COLO668 (cell line): Measurements from ENCODE around the gene NEDD4L.
A peak's percentile ranks its signal among the peaks of the same experiment; 100 is the strongest.
"Not testable (repeated sequence)": the region's sequence is repeated elsewhere in the genome, so short reads cannot be mapped to it uniquely, and the experiment has no call there.

Experiments used
- DNase-seq: peaks from one replicate; lab custom pipeline; 2025; ENCODE audit not compliant: unreplicated experiment; lab: John Stamatoyannopoulos, UW

Gene NEDD4L

GRCh38 chr18:58255701-58256311, 211.8 kb downstream of the NEDD4L start:
- no peak for DNase-seq

GRCh38 chr18:58256316-58257080, 212.5 kb downstream of the NEDD4L start:
- DNase-seq, result no peak

DNA sequence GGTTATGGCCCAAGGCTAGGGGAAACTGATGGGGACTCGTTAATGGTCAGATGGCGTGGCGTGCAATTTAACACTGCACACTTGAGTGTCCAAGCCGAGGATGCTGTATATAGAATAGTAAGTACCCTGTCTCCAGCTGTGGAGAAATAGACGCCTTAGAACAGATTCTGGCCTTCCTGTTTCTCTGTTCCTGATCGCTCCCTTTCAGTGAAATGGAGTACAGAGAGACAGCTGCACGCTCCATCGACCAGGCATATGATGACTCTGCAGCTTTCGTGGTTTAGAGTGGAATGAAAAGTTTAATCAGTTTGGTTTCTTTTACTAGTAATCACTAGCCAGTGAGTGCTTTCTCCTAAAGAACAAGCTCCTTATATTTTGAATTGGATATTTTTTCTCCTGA, 213.4 kb downstream of the NEDD4L start:
- DNase-seq, result peak; percentile 14

DNA sequence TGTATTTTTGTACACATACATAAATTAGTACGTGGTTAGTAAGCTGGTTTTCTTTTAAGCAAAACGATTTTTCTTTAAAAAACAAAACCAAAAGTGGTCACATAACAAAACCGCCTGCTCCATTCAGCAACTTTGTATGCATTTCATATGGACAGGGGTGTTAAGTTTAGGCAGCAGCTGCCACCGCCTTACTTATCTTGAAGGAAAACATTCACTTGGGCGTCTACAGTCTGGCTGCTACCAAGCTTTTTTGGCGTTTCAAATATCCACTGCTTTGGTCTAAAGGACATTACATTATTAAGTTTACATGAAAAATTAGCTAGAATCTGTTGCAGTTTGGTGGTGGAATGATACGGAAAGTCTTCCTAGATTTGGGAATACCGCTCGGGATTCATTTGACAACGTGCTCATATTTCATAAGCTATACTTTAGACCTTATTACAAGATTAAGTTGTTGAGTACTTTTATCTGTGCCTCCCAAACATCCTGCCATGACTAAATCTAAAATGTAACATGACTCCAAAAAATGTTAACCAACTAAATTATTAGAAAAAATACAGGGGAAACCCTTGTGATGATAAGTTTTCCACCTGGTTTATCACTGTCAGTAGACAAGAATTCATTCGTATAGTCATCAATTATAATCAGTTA, 214.8 kb downstream of the NEDD4L start:
- DNase-seq, result no peak

GRCh38 chr18:58263055-58263957, 219.3 kb downstream of the NEDD4L start:
- DNase-seq, result no peak

DNA sequence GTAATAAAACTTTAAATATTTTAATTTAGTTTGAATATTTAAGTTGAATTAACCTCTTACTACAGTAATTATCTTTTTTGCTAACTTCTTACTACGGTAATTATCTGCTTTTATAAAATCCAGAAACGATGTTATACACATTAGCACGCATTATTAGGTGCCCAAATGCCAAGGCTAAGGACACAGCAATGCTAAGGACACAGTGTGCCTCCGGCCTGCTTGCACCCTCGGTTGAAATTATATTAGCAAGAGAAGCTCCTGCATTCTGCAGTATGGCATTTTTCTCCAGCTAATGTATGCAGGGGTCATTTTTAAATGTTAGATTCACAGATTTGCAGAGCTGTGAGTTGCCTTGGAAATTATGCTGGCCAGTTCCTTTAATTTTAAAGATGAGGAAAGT, 220.0 kb downstream of the NEDD4L start:
- no peak for DNase-seq

- no peak for DNase-seq
These were observed 220.8 kb downstream of the NEDD4L start for GRCh38 chr18:58264840-58265239.

- DNase-seq, result not testable (repeated sequence)
These were observed 221.5 kb downstream of the NEDD4L start for GRCh38 chr18:58265489-58265888.

- DNase-seq, result no peak
These were observed 222.3 kb downstream of the NEDD4L start for GRCh38 chr18:58266291-58266690.

DNA sequence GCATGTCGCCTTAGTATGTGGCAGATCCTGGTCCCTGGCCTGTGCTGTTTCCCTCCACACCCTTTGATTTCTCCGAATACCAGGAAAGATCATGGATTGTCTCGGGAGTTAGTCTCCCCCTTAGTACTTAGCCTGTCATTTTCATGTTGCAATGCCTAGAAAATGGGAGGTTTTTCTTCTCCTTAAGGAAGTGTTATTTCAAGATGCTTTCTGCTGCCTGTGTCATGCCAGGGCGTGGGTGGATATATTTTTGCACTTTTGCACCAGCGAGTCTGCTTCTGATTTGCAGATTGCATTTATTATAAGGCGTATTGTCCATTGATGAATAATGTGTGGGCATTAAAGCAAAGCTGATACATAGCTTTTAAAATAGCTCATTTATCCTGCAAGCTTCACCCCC, 223.5 kb downstream of the NEDD4L start:
- no peak for DNase-seq

DNA sequence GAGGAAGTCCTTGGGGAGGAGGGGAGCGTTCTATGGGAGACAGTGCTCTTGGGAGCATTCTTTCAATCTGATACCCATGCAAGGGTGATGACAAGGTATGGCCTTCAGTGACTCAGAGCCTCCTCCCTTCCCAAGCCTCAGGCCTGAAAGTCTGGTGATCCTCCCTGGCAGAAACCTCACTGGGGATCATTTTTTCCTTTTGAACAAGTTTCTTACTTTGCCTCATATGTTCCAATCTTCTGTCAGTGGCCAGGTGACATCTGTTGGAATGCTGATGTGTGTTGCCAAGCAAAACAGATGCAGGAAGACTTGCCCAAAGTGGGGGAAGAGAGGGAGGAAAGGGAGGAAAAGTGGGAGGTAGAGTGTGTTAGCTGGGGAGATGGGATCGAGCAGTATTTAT, 224.8 kb downstream of the NEDD4L start:
- no peak for DNase-seq

DNA sequence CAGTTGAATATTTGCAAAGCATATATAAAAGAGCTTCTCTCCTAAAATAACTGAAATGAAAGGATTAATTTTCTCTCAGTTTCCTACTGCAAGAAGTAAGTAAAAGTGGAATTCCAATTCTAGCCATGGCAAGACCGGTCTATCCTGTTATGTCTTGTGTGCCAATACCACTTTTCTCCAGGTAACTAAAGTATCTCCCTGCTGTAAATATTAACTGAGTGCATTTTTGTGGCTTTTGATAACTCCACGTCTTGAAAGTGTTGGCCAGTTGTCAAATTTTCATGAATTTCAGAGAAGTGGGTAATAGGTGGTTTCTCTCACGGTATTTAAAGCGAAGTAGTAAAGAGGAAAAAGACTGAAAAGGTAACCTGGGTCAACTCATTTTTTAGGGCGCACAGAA, 225.9 kb downstream of the NEDD4L start:
- DNase-seq, result no peak

GRCh38 chr18:58270396-58270795, 226.4 kb downstream of the NEDD4L start:
- DNase-seq, result no peak

GRCh38 chr18:58271770-58272169, 227.7 kb downstream of the NEDD4L start:
- no peak for DNase-seq

- DNase-seq, result no peak
These were observed 228.2 kb downstream of the NEDD4L start for GRCh38 chr18:58272209-58272608.

- no peak for DNase-seq
These were observed 228.9 kb downstream of the NEDD4L start for GRCh38 chr18:58272779-58273435.

DNA sequence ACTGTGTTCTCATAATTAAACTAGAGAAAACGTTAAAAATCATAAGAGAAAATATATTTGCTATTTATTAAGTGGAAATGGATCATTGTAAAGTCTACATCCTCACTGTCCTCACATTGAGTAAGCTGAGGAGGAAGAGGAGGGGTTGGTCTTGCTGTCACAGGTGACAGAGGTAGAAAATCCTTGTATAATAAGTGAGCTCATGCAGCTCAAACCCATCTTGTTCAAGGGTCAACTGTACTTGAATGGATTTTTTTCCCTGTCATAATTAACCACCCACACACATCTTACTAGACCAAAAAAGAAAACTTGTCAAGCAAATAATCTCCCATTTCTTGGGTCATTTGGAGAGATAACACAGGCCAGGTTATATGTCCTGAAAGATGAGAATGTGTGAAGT, 231.2 kb downstream of the NEDD4L start:
- no peak for DNase-seq

DNA sequence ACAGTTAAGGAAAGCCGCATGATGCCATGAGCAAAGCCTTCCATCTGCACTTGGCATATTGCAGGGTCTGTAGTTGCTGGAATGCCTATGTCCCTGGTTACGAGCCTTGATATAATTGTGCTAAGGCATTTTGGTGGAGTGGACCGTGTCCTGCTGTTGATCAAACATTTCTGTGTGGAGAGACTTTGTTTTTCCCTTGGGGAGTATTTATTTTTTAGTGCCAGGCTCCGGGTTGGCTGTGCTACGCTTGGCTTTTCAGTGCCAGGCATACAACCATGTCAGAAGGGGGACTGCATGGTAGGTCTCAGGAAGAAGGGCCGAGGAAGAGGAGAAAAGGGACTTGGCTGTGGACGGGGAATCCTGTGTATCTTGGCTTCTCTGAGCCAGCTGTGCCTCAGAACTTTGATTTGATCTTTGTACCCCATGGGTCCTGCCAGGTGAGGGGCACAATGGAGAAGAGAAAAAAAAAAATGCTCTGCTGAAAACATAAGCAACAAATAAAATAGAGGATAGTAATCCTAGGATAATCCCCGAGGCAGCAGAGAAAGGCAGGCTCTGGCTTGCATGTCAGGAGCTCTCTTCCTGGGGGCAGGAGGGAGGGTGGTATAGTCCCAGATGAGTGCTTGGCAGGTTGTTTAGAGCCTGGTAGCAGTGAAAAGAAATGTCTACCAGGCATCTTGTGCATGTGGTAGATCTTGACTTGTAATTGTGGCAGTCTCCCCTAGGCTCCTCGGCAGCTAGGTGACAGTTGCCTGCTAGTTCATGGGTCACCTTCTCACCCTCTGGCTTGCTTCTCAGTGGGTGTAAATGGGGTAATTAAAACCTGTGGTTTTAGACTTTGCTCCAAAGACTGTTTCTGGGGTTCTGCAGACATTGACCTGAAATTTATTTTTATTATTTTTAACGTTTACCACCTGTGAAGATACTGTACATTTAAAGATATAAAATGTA, 233.0 kb downstream of the NEDD4L start:
- no peak for DNase-seq

GRCh38 chr18:58279504-58280175, 235.6 kb downstream of the NEDD4L start:
- no peak for DNase-seq
